ENCODE measurements around the gene NOL4.

DNA sequence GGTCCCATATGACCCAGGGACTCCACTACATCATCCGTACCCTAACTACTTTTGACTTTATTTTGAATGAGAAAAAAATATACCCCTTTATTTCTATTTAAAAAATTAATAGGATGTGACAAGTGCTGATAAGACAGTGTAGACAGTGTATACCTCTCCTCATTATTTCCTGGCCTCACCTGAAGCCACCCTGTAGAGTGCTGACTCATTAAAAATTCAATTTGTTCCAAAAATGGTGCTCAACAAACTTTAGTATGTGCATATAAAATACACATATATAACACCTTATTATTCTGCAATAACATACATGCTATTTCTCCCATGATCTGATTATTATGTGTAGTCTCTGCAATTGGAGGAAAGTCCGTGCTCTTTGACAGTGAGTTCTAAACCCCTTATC, 20.8 kb downstream of the NOL4 start:
- TF ChIP-seq, protein P1, sequence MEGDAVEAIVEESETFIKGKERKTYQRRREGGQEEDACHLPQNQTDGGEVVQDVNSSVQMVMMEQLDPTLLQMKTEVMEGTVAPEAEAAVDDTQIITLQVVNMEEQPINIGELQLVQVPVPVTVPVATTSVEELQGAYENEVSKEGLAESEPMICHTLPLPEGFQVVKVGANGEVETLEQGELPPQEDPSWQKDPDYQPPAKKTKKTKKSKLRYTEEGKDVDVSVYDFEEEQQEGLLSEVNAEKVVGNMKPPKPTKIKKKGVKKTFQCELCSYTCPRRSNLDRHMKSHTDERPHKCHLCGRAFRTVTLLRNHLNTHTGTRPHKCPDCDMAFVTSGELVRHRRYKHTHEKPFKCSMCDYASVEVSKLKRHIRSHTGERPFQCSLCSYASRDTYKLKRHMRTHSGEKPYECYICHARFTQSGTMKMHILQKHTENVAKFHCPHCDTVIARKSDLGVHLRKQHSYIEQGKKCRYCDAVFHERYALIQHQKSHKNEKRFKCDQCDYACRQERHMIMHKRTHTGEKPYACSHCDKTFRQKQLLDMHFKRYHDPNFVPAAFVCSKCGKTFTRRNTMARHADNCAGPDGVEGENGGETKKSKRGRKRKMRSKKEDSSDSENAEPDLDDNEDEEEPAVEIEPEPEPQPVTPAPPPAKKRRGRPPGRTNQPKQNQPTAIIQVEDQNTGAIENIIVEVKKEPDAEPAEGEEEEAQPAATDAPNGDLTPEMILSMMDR (conservative IDR thresholded peaks at IDR 0.05) = no peak
- TF ChIP-seq EZH2 (IDR thresholded peaks at IDR 0.05; ENCODE audit: low read depth) = no peak
